Retinal pigment epithelial cell (primary cell): Measurements from ENCODE around the gene ADAM15.

Source experiments
- DNase-seq: peaks from one replicate; pipeline ENCODE4 v3.0.0-alpha.2; 2010; ENCODE audit warnings: low read depth
- H3K4me3 ChIP-seq: 2 replicates; pipeline ENCODE4 v1.5.1; 2011; ENCODE audit warnings: mild to moderate bottlenecking, low read length, control low read depth, moderate library complexity
- TF ChIP-seq, protein P1 (sequence below): conservative IDR thresholded peaks from 2 replicates; pipeline ENCODE4 v1.5.1; 2011; ENCODE audit warnings: low read depth, low read length, control low read depth, inconsistent platforms

Gene ADAM15

DNA sequence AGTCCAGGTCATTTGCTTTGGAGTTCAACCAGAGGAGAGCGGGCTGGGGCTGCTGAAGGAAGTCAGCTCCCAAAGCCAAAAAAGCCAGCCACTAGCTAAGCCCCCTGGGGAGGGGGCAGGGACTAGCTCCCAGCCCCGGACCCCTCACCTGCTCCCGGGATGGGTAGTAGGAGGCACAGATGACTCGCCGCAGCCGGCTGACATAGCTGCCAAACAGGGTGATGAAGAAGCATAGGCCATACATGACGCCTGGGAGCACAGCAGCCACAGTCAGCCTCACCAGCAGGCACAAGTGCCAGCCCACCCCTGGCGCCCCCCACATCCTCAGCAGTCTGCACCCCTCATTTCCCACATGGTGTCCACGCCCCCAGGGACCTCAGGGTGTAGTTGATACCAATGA is 25.0 kb upstream of the ADAM15 start:
- no peak overlapping the region for H3K4me3 ChIP-seq
- TF ChIP-seq, protein P1, sequence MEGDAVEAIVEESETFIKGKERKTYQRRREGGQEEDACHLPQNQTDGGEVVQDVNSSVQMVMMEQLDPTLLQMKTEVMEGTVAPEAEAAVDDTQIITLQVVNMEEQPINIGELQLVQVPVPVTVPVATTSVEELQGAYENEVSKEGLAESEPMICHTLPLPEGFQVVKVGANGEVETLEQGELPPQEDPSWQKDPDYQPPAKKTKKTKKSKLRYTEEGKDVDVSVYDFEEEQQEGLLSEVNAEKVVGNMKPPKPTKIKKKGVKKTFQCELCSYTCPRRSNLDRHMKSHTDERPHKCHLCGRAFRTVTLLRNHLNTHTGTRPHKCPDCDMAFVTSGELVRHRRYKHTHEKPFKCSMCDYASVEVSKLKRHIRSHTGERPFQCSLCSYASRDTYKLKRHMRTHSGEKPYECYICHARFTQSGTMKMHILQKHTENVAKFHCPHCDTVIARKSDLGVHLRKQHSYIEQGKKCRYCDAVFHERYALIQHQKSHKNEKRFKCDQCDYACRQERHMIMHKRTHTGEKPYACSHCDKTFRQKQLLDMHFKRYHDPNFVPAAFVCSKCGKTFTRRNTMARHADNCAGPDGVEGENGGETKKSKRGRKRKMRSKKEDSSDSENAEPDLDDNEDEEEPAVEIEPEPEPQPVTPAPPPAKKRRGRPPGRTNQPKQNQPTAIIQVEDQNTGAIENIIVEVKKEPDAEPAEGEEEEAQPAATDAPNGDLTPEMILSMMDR = no peak
- DNase-seq = no peak

DNA sequence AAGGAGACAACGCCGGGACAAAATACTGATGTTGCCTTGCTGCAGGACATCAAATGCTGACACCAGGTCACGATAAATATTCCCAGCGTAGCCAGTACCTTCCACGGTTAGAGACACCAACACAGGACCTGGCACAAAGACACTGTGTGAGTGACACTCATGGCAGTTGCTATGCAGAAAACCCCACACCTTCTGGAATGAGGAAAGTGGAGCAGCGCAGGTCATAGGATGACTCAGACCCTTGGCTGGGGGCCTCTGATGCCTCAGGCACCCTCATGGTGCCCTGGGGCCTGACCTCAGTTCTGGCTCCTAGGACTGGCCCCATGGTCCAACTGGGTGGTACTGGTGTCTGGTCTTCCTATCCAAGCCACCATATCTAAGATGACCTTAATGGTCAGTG is 24.5 kb upstream of the ADAM15 start:
- no peak overlapping the region for H3K4me3 ChIP-seq
- DNase-seq = no peak
- TF ChIP-seq, protein P1 = no peak

DNA sequence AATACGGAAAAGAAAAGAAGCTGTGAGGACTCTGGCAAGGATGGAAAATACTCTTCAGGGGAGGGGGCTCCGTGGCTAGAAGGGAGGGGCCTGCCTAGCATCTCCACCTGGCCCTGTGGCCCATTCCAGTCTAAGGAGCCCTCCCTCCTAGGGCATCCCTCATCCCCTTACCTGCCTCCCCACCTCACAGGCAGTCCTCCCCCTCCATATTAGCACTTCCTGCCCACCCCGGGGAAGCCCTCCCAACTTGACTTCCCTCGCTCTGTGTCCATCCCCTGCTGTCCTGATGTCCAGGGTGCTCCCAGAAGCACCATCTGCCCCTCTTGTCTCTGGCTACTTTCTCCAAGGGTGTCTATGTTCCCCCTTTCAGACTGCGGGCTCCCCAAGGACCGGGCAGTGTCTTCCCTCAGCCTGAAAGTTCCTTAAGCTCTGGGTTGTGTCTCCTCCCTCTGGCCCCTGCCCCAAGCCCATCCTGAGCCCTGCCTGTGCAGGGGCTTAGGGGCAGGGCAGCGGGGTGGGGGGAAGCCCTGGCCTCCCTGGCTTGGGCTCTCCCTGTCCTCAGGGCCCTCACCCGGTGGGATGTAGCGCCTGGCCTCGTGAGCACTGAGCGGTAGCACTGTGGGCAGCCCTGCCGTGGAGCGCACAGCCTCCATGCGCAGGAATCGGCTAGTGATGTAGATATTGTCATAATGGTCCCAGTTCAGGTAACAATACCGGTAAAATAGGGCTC is 21.4 kb upstream of the ADAM15 start:
- H3K4me3 ChIP-seq = no peak overlapping the region
- TF ChIP-seq, protein P1 = no peak
- DNase-seq = no peak

DNA sequence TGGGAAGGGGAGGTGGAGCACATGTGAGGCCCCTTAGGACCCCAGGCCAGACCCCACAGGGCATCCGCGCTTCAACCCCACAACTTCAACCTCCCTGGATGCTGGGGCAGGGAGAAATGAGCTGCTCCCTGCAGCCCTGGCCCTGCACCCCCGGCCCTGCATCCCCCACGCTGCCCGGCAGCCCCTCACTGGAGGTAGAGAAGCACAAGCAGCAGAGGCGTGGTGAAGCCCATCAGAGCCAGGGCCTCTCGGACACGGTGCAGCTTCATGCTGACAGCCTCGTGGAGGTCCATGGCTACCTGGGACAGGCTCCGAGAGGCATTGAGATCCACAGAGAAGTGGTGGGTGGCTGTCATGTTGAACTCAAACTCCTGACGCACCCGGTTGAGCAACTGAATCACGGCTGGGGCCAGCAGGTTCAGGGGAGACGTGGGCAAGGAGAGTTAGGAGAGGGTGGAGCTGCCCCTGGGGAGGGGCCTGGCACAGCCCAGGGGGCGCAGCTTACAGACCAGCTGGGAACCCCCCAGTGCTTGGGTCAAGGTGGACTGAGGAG is 20.8 kb upstream of the ADAM15 start:
- no peak overlapping the region for H3K4me3 ChIP-seq
- no peak for DNase-seq
- TF ChIP-seq, protein P1 = no peak

DNA sequence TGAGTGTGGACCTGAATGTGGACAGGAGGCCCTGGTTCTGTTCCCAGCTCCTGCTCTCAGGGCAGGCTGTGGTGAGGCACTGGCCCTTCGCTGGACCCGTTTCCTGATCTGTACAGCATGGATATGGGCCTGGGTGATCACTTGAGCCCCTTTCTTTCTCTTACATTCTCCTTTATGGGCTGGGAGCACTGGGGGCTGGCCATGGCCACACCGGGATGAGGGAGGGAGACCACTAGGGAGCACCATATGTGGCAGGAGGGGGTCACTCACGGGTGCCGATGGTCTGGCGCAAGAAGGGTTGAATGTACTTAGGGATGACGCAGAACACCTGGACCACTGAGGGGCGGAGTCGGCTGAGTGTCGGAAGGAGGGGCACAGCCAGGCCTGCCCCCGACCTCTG is 20.2 kb upstream of the ADAM15 start:
- H3K4me3 ChIP-seq = no peak overlapping the region
- no peak for DNase-seq
- TF ChIP-seq, protein P1 = no peak

DNA sequence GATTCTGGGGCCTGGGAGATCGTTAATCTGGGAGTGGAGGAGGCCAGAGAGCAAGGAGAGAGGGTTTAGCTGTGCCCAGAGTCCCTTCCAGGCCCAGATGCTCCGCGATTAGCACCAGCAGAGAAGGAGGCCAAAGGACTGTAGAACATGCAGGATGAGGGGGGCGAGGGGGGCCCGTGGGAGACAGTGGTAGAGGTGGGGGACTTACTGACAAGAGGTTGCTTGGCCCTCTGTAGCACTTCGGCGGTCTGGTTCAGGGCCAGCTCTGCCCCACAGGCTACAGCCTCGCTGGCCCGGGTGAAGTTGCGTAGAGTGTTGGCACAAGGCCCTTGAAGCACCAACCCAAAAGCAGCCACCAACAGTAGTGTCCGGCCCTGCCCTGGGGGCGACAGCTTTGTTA is 18.2 kb upstream of the ADAM15 start:
- TF ChIP-seq, protein P1 = no peak
- H3K4me3 ChIP-seq = no peak overlapping the region
- DNase-seq = no peak

DNA sequence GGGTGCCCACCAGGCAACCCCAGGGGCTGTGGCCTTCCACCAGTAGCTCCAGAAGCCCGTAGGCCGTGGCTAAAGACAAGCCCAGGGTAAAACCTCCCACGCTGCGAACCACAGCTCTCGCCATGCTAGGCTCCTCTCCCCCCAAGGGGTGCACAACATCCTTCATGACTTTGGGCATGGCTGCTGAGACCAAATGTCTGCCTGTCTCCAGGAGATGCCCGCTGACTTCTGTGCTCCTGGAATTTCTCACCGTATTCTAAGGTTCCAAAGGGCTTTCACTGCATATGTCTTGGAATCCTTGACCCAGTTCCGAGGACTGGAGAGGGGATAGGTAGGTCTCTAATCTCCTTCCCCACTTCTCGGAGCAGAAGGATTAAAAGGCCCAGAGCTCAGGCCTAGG is 17.6 kb upstream of the ADAM15 start, which contains the start of the genes DCST1 and DCST2:
TSS of gene DCST1 (plus strand) at position 301 of the 400 bp plus-strand sequence. CDS start 213 bp downstream, outside the sequence.
TSS of gene DCST2 (minus strand) at position 258 of the 400 bp plus-strand sequence. CDS start at position 178, 80 bp downstream.
- no peak within 1 kb of the TSS for H3K4me3 ChIP-seq
- TF ChIP-seq, protein P1 = no peak
- no peak for DNase-seq
